Jurkat, Clone E6-1 (cell line): ENCODE measurements around the gene NAP1L5.
A peak's percentile ranks its signal among the peaks of the same experiment; 100 is the strongest.

Experiments used
- DNase-seq: peaks from one replicate; pipeline ENCODE4 v3.0.0-alpha.2; 2011; ENCODE audit warnings: low read depth, low spot score
- H3K4me3 ChIP-seq: 2 replicates; pipeline ENCODE4 v1.5.1; 2011; ENCODE audit warnings: mild to moderate bottlenecking, low read length, control low read depth, moderate library complexity

The NAP1L5 gene

GRCh38 chr4:88674979-88675378, 22.6 kb downstream of the NAP1L5 start:
- H3K4me3 ChIP-seq: no peak overlapping the region
- no peak for DNase-seq

- no peak overlapping the region for H3K4me3 ChIP-seq
- DNase-seq: no peak
Measured at GRCh38 chr4:88674565-88674964, 23.1 kb downstream of the NAP1L5 start.

GRCh38 chr4:88673886-88674285, 23.7 kb downstream of the NAP1L5 start:
- no peak for DNase-seq
- H3K4me3 ChIP-seq: no peak overlapping the region

GRCh38 chr4:88672987-88673386, 24.6 kb downstream of the NAP1L5 start:
- DNase-seq: peak; percentile 41
- H3K4me3 ChIP-seq: no peak overlapping the region

- H3K4me3 ChIP-seq: no peak overlapping the region
- DNase-seq: no peak
Measured at GRCh38 chr4:88661739-88662138, 35.9 kb downstream of the NAP1L5 start.

- no peak overlapping the region for H3K4me3 ChIP-seq
- no peak for DNase-seq
Measured at GRCh38 chr4:88660446-88661294, 37.0 kb downstream of the NAP1L5 start.

- no peak for DNase-seq
- H3K4me3 ChIP-seq: no peak overlapping the region
Measured at GRCh38 chr4:88659890-88660208, 37.8 kb downstream of the NAP1L5 start.

GRCh38 chr4:88659055-88659889, 38.4 kb downstream of the NAP1L5 start:
- no peak overlapping the region for H3K4me3 ChIP-seq
- peak; percentile 24 for DNase-seq

- DNase-seq: no peak
- no peak overlapping the region for H3K4me3 ChIP-seq
Measured at GRCh38 chr4:88655226-88655625, 42.4 kb downstream of the NAP1L5 start.

GRCh38 chr4:88653371-88653946, 44.2 kb downstream of the NAP1L5 start:
- H3K4me3 ChIP-seq: no peak overlapping the region
- DNase-seq: no peak

- no peak overlapping the region for H3K4me3 ChIP-seq
- DNase-seq: no peak
Measured at GRCh38 chr4:88649716-88650115, 47.9 kb downstream of the NAP1L5 start.

GRCh38 chr4:88646528-88647280, 50.9 kb downstream of the NAP1L5 start:
- DNase-seq: no peak
- H3K4me3 ChIP-seq: no peak overlapping the region

GRCh38 chr4:88645994-88646393, 51.6 kb downstream of the NAP1L5 start:
- no peak overlapping the region for H3K4me3 ChIP-seq
- DNase-seq: no peak
